HEK293T (cell line): Measurements from ENCODE around the gene EPHB3.

Experiments used
- BHLHE40 ChIP-seq: fragments of 450-650 bp; IDR thresholded peaks from 2 replicates; pipeline ENCODE4 v1.6.1; 2016; ENCODE audit warnings: mild to moderate bottlenecking, moderate library complexity, borderline replicate concordance
- CTBP1 ChIP-seq: fragments of 450-650 bp; IDR thresholded peaks from 2 replicates; pipeline ENCODE4 v1.6.1; 2016; ENCODE audit warnings: borderline replicate concordance
- ELF4 ChIP-seq: fragments of 450-650 bp; IDR thresholded peaks from 2 replicates; pipeline ENCODE4 v1.6.1; 2017; ENCODE audit warnings: antibody characterized with exemption
- FOXA1 ChIP-seq: fragments of 450-650 bp; IDR thresholded peaks from 2 replicates; pipeline ENCODE4 v1.6.1; 2016; ENCODE audit warnings: mild to moderate bottlenecking
- FOXK2 ChIP-seq: fragments of 450-650 bp; IDR thresholded peaks from 2 replicates; pipeline ENCODE4 v1.6.1; 2016; ENCODE audit warnings: mild to moderate bottlenecking
- FOXM1 ChIP-seq: fragments of 450-650 bp; IDR thresholded peaks from 2 replicates; pipeline ENCODE4 v1.6.1; 2017; ENCODE audit warnings: mild to moderate bottlenecking, borderline replicate concordance
- HDGF ChIP-seq: fragments of 450-650 bp; IDR thresholded peaks from 2 replicates; pipeline ENCODE4 v1.6.1; 2017; ENCODE audit warnings: antibody characterized with exemption, borderline replicate concordance
- LEF1 ChIP-seq: fragments of 450-650 bp; IDR thresholded peaks from 2 replicates; pipeline ENCODE4 v1.6.1; 2017; ENCODE audit warnings: mild to moderate bottlenecking, borderline replicate concordance
- NFRKB ChIP-seq: fragments of 450-650 bp; IDR thresholded peaks from 2 replicates; pipeline ENCODE4 v1.6.1; 2016; ENCODE audit warnings: mild to moderate bottlenecking, moderate library complexity
- PKNOX1 ChIP-seq: fragments of 450-650 bp; IDR thresholded peaks from 2 replicates; pipeline ENCODE4 v1.6.1; 2016
- SP1 ChIP-seq: fragments of 450-650 bp; IDR thresholded peaks from 2 replicates; pipeline ENCODE4 v1.6.1; 2017
- SUZ12 ChIP-seq: fragments of 450-650 bp; IDR thresholded peaks from 2 replicates; pipeline ENCODE4 v1.6.1; 2016; ENCODE audit warnings: mild to moderate bottlenecking
- TARDBP ChIP-seq: fragments of 450-650 bp; IDR thresholded peaks from 2 replicates; pipeline ENCODE4 v1.6.1; 2016
- ZNF384 ChIP-seq: fragments of 450-650 bp; IDR thresholded peaks from 2 replicates; pipeline ENCODE4 v1.6.1; 2016

- no peak for TF ChIP-seq FOXM1
- no peak for TF ChIP-seq LEF1
- no peak for TF ChIP-seq PKNOX1
- no peak for TF ChIP-seq SUZ12
- TF ChIP-seq SP1 = no peak
- no peak for TF ChIP-seq FOXK2
- no peak for TF ChIP-seq ZNF384
- no peak for TF ChIP-seq BHLHE40
- no peak for TF ChIP-seq TARDBP
- TF ChIP-seq FOXA1 = no peak
- TF ChIP-seq CTBP1 = no peak
- TF ChIP-seq ELF4 = no peak
- TF ChIP-seq NFRKB = no peak
- no peak for TF ChIP-seq HDGF
Observed at GRCh38 chr3:184543256-184543655, 18.3 kb upstream of the EPHB3 start.
